Mesodermal cell (in vitro differentiated cells): ENCODE measurements around the gene CSK.

Source experiments
- H3K27ac ChIP-seq: 2 replicates; pipeline ENCODE4 v1.7.0; 2013; ENCODE audit warnings: mild to moderate bottlenecking, low read depth, low read length, moderate library complexity; ENCODE audit not compliant: severe bottlenecking
- H3K36me3 ChIP-seq: 2 replicates; pipeline ENCODE4 v1.7.1; 2013; ENCODE audit warnings: mild to moderate bottlenecking, low read length, moderate library complexity; ENCODE audit not compliant: control insufficient read depth, insufficient read depth
- H3K4me1 ChIP-seq: one replicate; pipeline ENCODE4 v1.7.1; 2013; ENCODE audit warnings: mild to moderate bottlenecking, low read length; ENCODE audit not compliant: insufficient read depth, control insufficient read depth, poor library complexity, severe bottlenecking
- H3K4me3 ChIP-seq: 2 replicates; pipeline ENCODE4 v1.7.0; 2013; ENCODE audit warnings: low read length, control low read depth, mild to moderate bottlenecking; ENCODE audit not compliant: insufficient read depth, poor library complexity, severe bottlenecking; ENCODE audit errors: extremely low read depth
- H3K9me3 ChIP-seq: 2 replicates; pipeline ENCODE4 v1.7.1; 2013; ENCODE audit warnings: mild to moderate bottlenecking, low read length, moderate library complexity; ENCODE audit not compliant: control insufficient read depth
- WGBS, 2 experiments: methylation state at CpG; one replicate each; pipeline ENCODE4 v1.1.5; 2013; ENCODE audit warnings: missing lambda C conversion rate in 2 of 2; ENCODE audit not compliant: insufficient coverage in 2 of 2; 5-methylcytosine and 5-hydroxymethylcytosine counted together

CSK gene

DNA sequence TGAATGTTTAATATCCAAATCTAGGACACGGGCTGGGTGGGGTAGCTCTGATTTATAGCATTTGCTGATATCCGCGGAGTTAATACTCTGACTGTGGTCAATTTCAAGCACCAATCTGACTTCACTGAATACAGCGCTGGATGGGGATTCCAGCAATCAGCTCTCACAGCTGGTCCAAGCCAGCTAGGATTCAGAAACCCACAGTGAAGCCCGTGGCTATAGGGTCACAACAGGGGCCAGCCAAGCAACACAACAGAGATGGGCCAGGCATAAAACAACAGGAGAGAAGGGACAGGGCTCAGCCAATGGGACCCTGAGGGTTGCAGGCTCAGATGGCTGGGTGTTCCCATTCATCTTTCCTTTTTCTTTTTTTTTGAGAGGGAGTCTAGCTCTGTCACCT lies 25.4 kb downstream of the CSK start:
- H3K9me3 ChIP-seq, result no peaks in the 10 kb centered on the region
- no peaks in the 10 kb centered on the region for H3K4me1 ChIP-seq
- H3K36me3 ChIP-seq, result peaks cover 23% of the 10 kb centered on the region
- H3K4me3 ChIP-seq, result no peak overlapping the region
- H3K27ac ChIP-seq, result no peak overlapping the region
- WGBS, 2 experiments, result 81 to 96% methylated on average over 4 of the region's 5 CpGs

- 93 to 94% methylated on average over 12 to 13 of the region's 18 CpGs for WGBS, 2 experiments
- Histone ChIP-seq H3K9me3 (no peaks in the 10 kb centered on the region), H3K4me1 (no peaks in the 10 kb centered on the region), H3K36me3 (peaks cover 14% of the 10 kb centered on the region), H3K27ac (no peak overlapping the region), H3K4me3 (no peak overlapping the region)
Measured at GRCh38 chr15:74808078-74808839, 26.4 kb downstream of the CSK start.

- 72 to 74% methylated on average over 3 of the region's 4 CpGs for WGBS, 2 experiments
- no peaks in the 10 kb centered on the region for H3K9me3 ChIP-seq
Measured at GRCh38 chr15:74808840-74809229, 27.0 kb downstream of the CSK start.

GRCh38 chr15:74809242-74809641 lies 27.4 kb downstream of the CSK start:
- 88 to 90% methylated on average over 5 of the region's 5 CpGs for WGBS, 2 experiments

More at GRCh38 chr15:74808840-74809229, 27.0 kb downstream of the CSK start:
- H3K4me1 ChIP-seq, result no peaks in the 10 kb centered on the region
- H3K4me3 ChIP-seq, result no peak overlapping the region
- H3K27ac ChIP-seq, result no peak overlapping the region
- H3K36me3 ChIP-seq, result peaks cover 8% of the 10 kb centered on the region

DNA sequence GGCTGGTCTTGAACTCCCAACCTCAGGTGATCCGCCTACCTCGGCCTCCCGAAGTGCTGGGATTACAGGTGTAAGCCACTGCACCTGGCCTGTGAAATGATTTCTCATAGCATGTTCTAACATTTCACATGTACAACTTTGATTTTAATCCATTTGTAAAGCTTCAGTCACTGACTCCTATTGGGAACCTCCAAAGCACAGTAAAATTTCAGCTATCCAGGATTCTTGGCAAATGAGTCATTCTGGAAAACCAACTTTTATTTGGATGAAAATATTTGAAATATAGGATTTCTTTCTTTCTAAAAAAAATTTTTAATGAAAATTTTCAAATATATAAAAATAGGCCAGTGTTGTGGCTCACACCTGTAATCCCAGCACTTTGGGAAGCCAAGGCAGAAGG lies 28.1 kb downstream of the CSK start:
- no peak overlapping the region for H3K27ac ChIP-seq
- H3K9me3 ChIP-seq, result no peaks in the 10 kb centered on the region
- no peak overlapping the region for H3K4me3 ChIP-seq
- no peaks in the 10 kb centered on the region for H3K36me3 ChIP-seq
- 92 to 100% methylated on average over 3 of the region's 3 CpGs for WGBS, 2 experiments
- H3K4me1 ChIP-seq, result no peaks in the 10 kb centered on the region

More at GRCh38 chr15:74809242-74809641, 27.4 kb downstream of the CSK start:
- no peak overlapping the region for H3K27ac ChIP-seq
- no peaks in the 10 kb centered on the region for H3K9me3 ChIP-seq
- no peaks in the 10 kb centered on the region for H3K4me1 ChIP-seq
- H3K4me3 ChIP-seq, result no peak overlapping the region
- peaks cover 4% of the 10 kb centered on the region for H3K36me3 ChIP-seq

DNA sequence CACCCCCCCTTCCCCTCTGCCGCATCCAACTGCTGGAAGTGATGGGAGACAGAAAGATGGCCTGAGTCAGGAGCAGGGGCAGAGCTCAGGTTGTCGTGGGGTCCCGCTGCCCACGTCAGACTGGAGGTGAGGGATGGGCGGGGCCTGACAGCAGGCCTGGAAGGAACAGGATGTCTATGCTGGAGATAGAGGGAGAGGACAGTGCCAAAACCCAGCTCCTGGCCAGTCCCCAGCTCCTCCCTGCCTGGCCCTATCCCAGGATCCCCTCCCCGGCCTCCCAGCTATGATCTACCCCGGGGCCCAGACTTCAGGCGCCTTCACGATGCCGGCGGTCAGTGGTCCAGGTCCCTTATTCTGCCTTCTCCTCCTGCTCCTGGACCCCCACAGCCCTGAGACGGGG lies 30.7 kb downstream of the CSK start, which contains the start of gene LMAN1L:
Gene LMAN1L, plus strand, starts transcription at position 303 of the 400 bp plus-strand sequence. Its CDS starts 20 bp downstream, at position 323.
- Histone ChIP-seq H3K9me3 (no peaks in the 10 kb centered on the region), H3K4me3 (no peak within 1 kb of the TSS), H3K27ac (no peak within 1 kb of the TSS), H3K36me3 (no peaks in the 10 kb centered on the region), H3K4me1 (peaks cover 5% of the 10 kb centered on the region)
- 85 to 90% methylated on average over 7 to 9 of the region's 12 CpGs for WGBS, 2 experiments

DNA sequence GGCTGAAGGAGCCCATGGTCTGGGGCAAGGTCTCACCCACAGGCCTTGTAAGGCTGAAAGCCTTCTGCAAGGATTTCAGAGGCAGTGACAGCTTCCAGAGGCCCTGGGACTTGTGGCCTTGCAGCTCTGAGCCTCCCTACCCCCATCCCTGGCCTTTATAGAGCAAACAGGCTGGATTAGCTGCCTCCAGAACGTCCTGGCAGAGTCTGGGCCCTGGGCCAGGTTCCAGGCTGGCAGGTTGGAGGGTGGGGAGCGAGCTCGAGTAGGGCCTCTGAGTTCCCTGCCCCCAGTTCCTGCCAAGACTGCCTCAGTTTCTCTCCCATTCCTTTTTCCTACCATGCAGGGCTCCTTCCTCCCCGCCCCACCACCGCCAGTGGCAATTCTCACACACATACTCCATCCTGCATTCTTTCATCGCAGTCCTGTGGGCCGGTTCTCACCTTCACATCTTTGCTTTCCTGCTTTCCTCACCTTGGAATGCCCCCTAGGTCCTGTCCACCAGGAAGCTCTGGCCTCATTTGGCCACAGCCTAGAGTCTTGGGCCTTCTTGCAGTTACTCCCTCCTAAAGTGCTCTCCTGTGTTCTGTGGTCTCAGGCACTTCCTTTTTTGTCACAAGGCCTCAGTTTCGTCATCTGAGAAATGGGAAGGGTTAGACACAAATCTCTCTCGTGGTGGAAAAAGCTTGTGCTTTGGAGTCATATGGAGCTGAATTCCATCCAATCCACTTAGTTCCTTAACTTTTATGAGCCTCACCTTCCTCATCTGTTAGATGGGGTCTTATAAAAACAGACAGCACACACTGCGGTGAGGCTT lies 33.4 kb downstream of the CSK start:
- Histone ChIP-seq H3K36me3 (no peaks in the 10 kb centered on the region), H3K27ac (no peak overlapping the region), H3K4me1 (peaks cover 5% of the 10 kb centered on the region), H3K4me3 (no peak overlapping the region), H3K9me3 (no peaks in the 10 kb centered on the region)
- 91 to 94% methylated on average over 5 to 9 of the region's 10 CpGs for WGBS, 2 experiments

DNA sequence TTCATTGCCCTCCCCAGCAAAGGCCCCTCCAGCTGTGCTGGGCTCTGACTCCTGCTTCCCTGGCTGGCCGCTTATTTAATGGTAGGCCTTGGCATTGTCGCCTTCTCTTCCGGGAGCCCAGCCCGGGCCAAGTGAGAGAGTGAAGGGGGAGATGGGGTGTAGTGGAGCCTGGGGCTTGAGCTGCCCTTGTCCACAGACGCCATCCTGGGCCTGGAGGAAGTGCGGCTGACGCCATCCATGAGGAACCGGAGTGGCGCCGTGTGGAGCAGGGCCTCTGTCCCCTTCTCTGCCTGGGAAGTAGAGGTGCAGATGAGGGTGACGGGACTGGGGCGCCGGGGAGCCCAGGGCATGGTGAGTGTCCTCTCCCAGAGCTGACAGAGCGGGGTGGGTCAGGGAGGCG lies 34.1 kb downstream of the CSK start:
- peaks cover 5% of the 10 kb centered on the region for H3K4me1 ChIP-seq
- H3K27ac ChIP-seq, result no peak overlapping the region
- no peaks in the 10 kb centered on the region for H3K9me3 ChIP-seq
- no peaks in the 10 kb centered on the region for H3K36me3 ChIP-seq
- WGBS, 2 experiments, result 92 to 99% methylated on average over 11 to 12 of the region's 15 CpGs
- H3K4me3 ChIP-seq, result no peak overlapping the region

DNA sequence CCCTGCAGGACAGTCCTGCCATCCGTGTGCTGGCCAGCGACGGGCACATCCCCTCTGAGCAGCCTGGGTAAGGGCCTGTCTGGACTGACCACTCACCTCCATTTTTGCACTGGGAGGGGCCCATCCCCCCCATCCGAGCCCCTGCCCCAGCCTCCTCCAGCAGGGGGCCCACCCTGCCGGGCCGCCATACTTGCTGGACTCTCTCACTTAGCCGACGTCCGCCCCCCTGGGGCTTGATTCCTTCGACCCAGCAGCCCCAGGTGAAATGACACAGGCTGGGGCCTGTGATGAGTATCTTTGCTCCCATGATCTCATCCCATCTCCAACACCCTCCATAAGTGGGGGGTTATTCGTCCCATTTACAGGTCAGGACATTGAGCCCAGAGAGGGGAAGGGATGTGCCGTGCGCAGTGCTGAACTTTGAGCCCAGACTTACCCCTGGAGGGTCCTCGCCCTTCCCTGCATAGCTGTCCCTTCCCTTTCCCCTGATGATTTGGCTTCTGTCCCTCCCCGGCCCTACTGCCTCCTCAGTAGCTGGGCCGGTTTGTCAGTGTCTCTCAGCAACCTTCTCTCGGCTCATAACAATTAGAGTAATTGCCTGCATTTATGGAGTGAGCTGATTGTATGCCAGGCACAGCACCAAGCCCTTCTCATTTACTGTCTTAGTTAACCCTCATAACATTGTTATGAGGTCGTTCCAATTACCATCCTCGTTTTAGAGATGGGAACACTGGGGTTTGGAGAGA lies 34.9 kb downstream of the CSK start:
- peak overlapping the region; percentile 23 for H3K27ac ChIP-seq
- no peaks in the 10 kb centered on the region for H3K9me3 ChIP-seq
- peaks cover 9% of the 10 kb centered on the region for H3K4me1 ChIP-seq
- H3K36me3 ChIP-seq, result no peaks in the 10 kb centered on the region
- WGBS, 2 experiments, result 69 to 79% methylated on average over 6 to 14 of the region's 19 CpGs
- H3K4me3 ChIP-seq, result no peak overlapping the region

DNA sequence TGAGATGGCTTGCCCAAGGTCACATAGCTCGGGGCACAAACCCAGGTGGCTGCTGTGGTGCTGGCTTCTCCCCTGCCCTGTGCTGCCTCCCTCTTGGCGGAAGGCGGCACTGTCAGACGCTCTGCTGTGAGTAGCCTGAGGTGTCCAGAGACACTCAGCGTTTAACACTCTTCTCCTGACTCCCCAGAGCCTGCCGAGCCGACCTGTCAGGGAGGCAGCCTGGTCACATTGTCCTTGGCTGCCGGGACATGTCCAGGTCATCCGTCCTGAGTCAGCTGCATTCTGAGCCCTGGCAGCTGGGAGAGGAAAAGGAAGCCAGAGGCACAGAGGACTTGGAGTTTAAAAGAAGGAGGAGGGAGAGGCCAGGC lies 35.5 kb downstream of the CSK start:
- H3K36me3 ChIP-seq, result no peaks in the 10 kb centered on the region
- 51 to 62% methylated on average over 7 of the region's 9 CpGs for WGBS, 2 experiments
- peak overlapping the region; percentile 23 for H3K27ac ChIP-seq
- H3K9me3 ChIP-seq, result no peaks in the 10 kb centered on the region
- H3K4me1 ChIP-seq, result peaks cover 9% of the 10 kb centered on the region
- no peak overlapping the region for H3K4me3 ChIP-seq
